Omental fat pad (tissue), 4 donors: ENCODE results near the gene UBE2A. TPM values are rescaled to one million over a fixed set of nuclear protein-coding genes. Genes with fewer than 3 reads are reported as not detected.

Source experiments
- ATAC-seq: fragments of 150-250 bp; one replicate; pipeline ENCODE4 v1.9.1; 2016; ENCODE audit warnings: mild to moderate bottlenecking, moderate library complexity; ENCODE audit not compliant: low FRiP score
- DNase-seq: peaks from one replicate; pipeline ENCODE4 v3.0.0-alpha.2; 2019; ENCODE audit warnings: low spot score
- CTCF ChIP-seq, 3 donors: fragments of 450-650 bp; IDR thresholded peaks; one replicate each; pipeline ENCODE4 v1.5.1; 2016 to 2017; ENCODE audit warnings: antibody characterized with exemption in 3 of 3, mild to moderate bottlenecking in 3 of 3, moderate library complexity in 2 of 3
- total RNA-seq, 4 donors: library from RNA; depleted of rRNA; stranded (reverse); fragments of >200 nt; gene quantifications; one replicate each; pipeline ENCODE4 v1.1.0, GENCODE V29; 2016

Gene UBE2A
- total RNA-seq, 4 donors from 2014 or later, result 30.3 to 44.0 (median 35.2) TPM

GRCh38 chrX:119607018-119607389 lies 32.6 kb downstream of the UBE2A start:
- DNase-seq (no peak), ATAC-seq (no peak)
- TF ChIP-seq CTCF (IDR thresholded peaks at IDR 0.05), result no peak

- ATAC-seq (no peak), DNase-seq (no peak)
- TF ChIP-seq CTCF (IDR thresholded peaks at IDR 0.05), result no peak
Measured at GRCh38 chrX:119614776-119615175, 40.4 kb downstream of the UBE2A start.

GRCh38 chrX:119617517-119618164 lies 43.3 kb downstream of the UBE2A start:
- no peak for DNase-seq
- no peak for TF ChIP-seq CTCF (IDR thresholded peaks at IDR 0.05)
- no peak for ATAC-seq

- ATAC-seq (no peak), DNase-seq (no peak)
- no peak for TF ChIP-seq CTCF (IDR thresholded peaks at IDR 0.05)
Measured at GRCh38 chrX:119618439-119618838, 44.1 kb downstream of the UBE2A start.

- no peak for TF ChIP-seq CTCF (IDR thresholded peaks at IDR 0.05)
- no peak for ATAC-seq
- no peak for DNase-seq
Measured at GRCh38 chrX:119622356-119623232, 48.2 kb downstream of the UBE2A start.

GRCh38 chrX:119624417-119624816 lies 50.1 kb downstream of the UBE2A start:
- TF ChIP-seq CTCF (IDR thresholded peaks at IDR 0.05), result no peak

More at GRCh38 chrX:119624417-119624816, 50.1 kb downstream of the UBE2A start:
- ATAC-seq, result no peak
- no peak for DNase-seq
